ENCODE data around the gene DAP.

GRCh38 chr5:10658265-10658664 is 102.8 kb downstream of the DAP start:
- TF ChIP-seq CTCF (conservative IDR thresholded peaks at IDR 0.05 in 1 of 2, IDR thresholded peaks at IDR 0.05 in 1 of 2; ENCODE audit: low read depth in 1 of 2, low read length in 2 of 2), result no peak
- TF ChIP-seq EZH2 (IDR thresholded peaks at IDR 0.05; ENCODE audit: low read length, missing control alignments), result no peak

Data from fibroblast of lung (primary cell).